Prostate gland (tissue), 2 donors: Measurements from ENCODE around the gene SEMG2.

Source experiments
- CTCF ChIP-seq, 4 experiments: fragments of 200-600 bp in 2 of 4; fragments of 450-650 bp in 2 of 4; sonication (generic) in 2 of 4; IDR thresholded peaks; 1 replicate in 3 of 4; 2 replicates in 1 of 4; pipeline ENCODE4 v1.5.1; 2016 to 2019; ENCODE audit warnings: antibody characterized with exemption in 4 of 4, mild to moderate bottlenecking in 2 of 4, moderate library complexity in 2 of 4
- POLR2A ChIP-seq: fragments of 450-650 bp; IDR thresholded peaks from one replicate; pipeline ENCODE4 v1.6.1; 2016; ENCODE audit warnings: antibody characterized with exemption, mild to moderate bottlenecking

GRCh38 chr20:45174434-45175364 lies 46.5 kb upstream of the SEMG2 start, which contains the start of gene PI3:
- no peak for TF ChIP-seq CTCF (IDR thresholded peaks at IDR 0.05)
- TF ChIP-seq POLR2A = no peak
